AG04449 (cell line): ENCODE results near the gene SNRPA.
"Not testable (repeated sequence)": the region's sequence is repeated elsewhere in the genome, so short reads cannot be mapped to it uniquely, and the experiment has no call there.

ENCODE experiments used
- CTCF ChIA-PET: fragments of 350-600 bp; formaldehyde crosslinking; extraction: SDS; loops from one replicate; lab custom pipeline; 2021; ENCODE audit warnings: antibody characterized with exemption; lab: Yijun Ruan, JAX
- POLR2A ChIA-PET: fragments of 400-600, 350-600 bp; formaldehyde crosslinking; extraction: SDS; loops from one replicate; lab custom pipeline; 2020; ENCODE audit warnings: antibody characterized with exemption, inconsistent platforms; lab: Yijun Ruan, JAX
- DNase-seq: peaks from one replicate; pipeline ENCODE4 v3.0.0-alpha.2; 2010; ENCODE audit warnings: low read depth, low spot score
- H3K4me3 ChIP-seq: 2 replicates; pipeline ENCODE4 v1.5.1; 2011; ENCODE audit warnings: low read depth, mild to moderate bottlenecking, control low read depth, low read length
- CTCF ChIP-seq: IDR thresholded peaks from one replicate; pipeline ENCODE4 v1.5.1; 2011; ENCODE audit warnings: mild to moderate bottlenecking, moderate library complexity, low read length, control low read depth, inconsistent platforms; ENCODE audit not compliant: insufficient read depth; ENCODE audit errors: missing control alignments

Gene SNRPA

DNA sequence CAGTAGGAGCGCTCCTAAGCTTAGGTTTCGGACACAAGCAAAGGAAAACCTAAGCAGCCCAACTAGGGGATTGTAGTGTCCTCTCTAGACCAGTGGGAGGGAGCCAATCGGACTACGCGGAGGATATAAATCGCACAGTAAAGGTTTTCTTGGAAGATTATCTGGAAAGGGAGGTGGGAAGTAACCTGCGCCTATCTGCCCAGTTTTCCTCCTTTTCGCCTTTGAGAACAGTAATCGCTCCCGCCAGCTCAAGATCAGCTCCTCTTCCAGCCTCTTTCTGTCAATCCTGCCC lies 26.6 kb downstream of the SNRPA start:
- no peak for DNase-seq
- ChIA-PET POLR2A (interaction anchor here (0.6 to 1.9 kb wide), 10 partner anchors 17 to 78 kb away, joined by 3 to 10 read pairs (median 4); partner anchors contain the start of genes ACTMAP, COQ8B, ITPKC and SNRPA), CTCF (interaction anchor here (1.2 to 3.8 kb wide), 6 partner anchors 9 to 43 kb away, joined by 3 to 23 read pairs (median 6); partner anchors contain the start of gene EGLN2)
- H3K4me3 ChIP-seq: peak overlapping the region; percentile 57
- TF ChIP-seq CTCF: no peak

GRCh38 chr19:40777937-40778705 lies 27.1 kb downstream of the SNRPA start, which contains the start of gene RAB4B:
RAB4B (plus strand) TSS chr19:40778247; CDS start chr19:40778376, 129 bp downstream.
- H3K4me3 ChIP-seq: peak within 1 kb of the TSS; percentile 74
- no peak for TF ChIP-seq CTCF
- peak; percentile 96 for DNase-seq
- ChIA-PET POLR2A (interaction anchor here (0.6 to 2.1 kb wide), 14 partner anchors 9 to 335 kb away, joined by 3 to 11 read pairs (median 4); partner anchors contain the start of genes ACTMAP, COQ8B, EGLN2 and ITPKC), CTCF (interaction anchor here (0.8 to 3.8 kb wide), 8 partner anchors 14 to 366 kb away, joined by 3 to 23 read pairs (median 4); partner anchors contain the start of gene EGLN2)

- no peak for DNase-seq
- CTCF ChIA-PET: interaction anchor here (0.8 to 3.8 kb wide), 6 partner anchors 13 to 365 kb away, joined by 3 to 23 read pairs (median 6); partner anchors contain the start of gene EGLN2
- POLR2A ChIA-PET: interaction anchor here (0.6 to 2.1 kb wide), 9 partner anchors 8 to 336 kb away, joined by 3 to 11 read pairs (median 5); partner anchors contain the start of genes ACTMAP, COQ8B, EGLN2 and ITPKC
- TF ChIP-seq CTCF: no peak
- H3K4me3 ChIP-seq: peak overlapping the region; percentile 74
Observed at GRCh38 chr19:40778706-40779284, 27.8 kb downstream of the SNRPA start.

DNA sequence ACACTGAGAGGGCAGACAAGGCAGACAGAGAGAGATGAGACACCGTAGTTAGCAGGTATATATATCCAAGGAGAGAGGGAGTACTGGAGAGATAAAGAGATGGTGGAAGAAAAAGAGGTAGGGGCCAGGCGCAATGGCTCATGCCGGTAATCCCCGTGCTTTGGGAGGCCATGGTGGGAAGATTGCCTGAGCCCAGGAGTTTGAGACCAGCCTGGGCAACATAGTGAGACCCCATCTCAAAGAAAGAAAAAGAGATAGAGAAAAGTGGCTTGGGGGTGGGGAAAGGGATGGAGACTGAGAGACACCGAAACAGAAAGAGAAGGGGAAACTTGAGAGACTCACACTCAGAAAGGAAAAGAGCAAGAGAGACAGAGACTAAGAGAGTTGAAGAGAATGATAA lies 29.6 kb downstream of the SNRPA start:
- CTCF ChIA-PET: interaction anchor here (2.8 to 3.8 kb wide), 2 partner anchors 17 to 26 kb away, joined by 21 to 23 read pairs; partner anchors contain the start of gene EGLN2

DNA sequence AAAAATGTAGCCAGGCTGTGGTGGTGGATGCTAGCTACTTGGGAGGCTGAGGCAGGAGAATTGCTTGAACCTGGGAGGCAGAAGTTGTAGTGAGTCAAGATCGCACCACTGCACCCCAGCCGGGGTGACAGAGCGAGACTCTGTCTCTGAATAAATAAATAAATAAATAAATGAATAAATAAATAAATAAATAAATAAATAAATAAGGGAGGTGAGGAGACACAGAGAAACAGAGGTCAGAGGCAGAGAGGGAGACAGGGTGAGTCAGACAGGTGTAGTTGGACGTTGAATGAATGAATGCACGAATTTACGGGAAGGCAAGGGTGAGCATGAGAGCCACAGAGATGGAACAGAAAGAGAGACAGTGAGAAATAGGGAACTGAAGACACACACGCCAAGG lies 30.1 kb downstream of the SNRPA start:
- ChIA-PET CTCF (no interaction called here), POLR2A (no interaction called here)
- TF ChIP-seq CTCF: no peak
- no peak overlapping the region for H3K4me3 ChIP-seq
- DNase-seq: no peak

More for the DNA sequence above, 29.6 kb downstream of the SNRPA start:
- POLR2A ChIA-PET: no interaction called here
- no peak for TF ChIP-seq CTCF
- H3K4me3 ChIP-seq: no peak overlapping the region
- DNase-seq: no peak

GRCh38 chr19:40783711-40784110 lies 32.7 kb downstream of the SNRPA start:
- POLR2A ChIA-PET: no interaction called here
- no peak for DNase-seq
- CTCF ChIA-PET: no interaction called here
- no peak overlapping the region for H3K4me3 ChIP-seq
- no peak for TF ChIP-seq CTCF

DNA sequence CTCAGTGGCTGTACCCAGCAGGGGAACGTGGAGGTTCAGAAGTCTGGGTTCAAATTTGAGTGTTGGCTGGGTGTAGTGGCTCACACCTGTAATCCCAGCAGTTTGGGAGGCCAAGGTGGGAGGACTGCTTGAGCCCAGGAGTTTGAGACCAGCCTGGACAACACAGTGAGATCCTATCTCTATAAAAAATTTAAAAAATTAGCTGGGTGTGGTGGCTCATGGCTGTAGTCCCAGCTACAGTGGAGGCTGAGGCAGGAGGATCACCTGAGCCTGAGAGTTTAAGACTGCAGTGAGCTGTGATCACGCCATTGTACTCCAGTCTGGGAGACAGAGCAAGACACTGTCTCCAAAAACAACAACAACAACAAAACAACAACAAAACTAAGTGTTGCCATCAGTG lies 33.1 kb downstream of the SNRPA start:
- POLR2A ChIA-PET, DNase-seq, H3K4me3 ChIP-seq: not testable (repeated sequence)
- CTCF ChIA-PET: interaction anchor here (0.7 kb wide), 2 partner anchors 10 to 14 kb away, joined by 3 to 4 read pairs; partner anchors contain the start of gene EGLN2
